Measurements from ENCODE around the gene XRCC1. TPM values are rescaled to one million over a fixed set of nuclear protein-coding genes. Genes with fewer than 3 reads are reported as not detected.
"Not testable (repeated sequence)": the region's sequence is repeated elsewhere in the genome, so short reads cannot be mapped to it uniquely, and the experiment has no call there.

The XRCC1 gene
- total and polyA plus RNA-seq, 8 donors: 25.2 to 70.0 (median 56.9) TPM

DNA sequence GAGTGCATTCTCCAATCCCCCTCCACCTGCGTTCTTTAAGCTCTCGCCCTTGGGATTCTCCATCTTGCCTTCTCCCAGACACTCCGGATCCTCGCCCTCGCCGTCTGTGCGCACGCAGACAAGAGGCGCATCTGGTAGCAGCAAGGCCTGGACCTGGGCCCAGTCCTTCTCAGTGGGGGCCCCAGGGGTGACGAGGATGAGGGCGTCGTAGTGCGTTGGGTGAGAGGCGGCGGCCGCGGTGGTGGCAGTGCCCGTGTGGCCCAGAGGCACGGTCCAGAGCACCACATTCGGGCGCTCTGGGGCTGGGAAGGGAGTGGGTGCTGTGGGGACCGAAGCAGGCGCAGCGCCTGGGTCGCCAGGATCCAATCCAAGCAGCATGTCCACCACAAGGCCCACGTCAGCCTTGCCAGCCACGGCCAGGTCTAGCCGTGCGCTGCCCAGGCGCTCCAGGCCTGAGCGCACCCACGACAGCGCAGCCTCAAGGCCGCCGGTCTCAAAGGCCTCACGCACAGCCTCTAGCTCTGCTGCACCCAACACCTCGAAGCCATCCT is 17.5 kb upstream of the XRCC1 start:
- H3K36me3 ChIP-seq: peaks cover 0 to 45% of the 10 kb centered on the region in 2 donors
- no peak overlapping the region for H3K4me3 ChIP-seq
- no peak for DNase-seq
- H3K27ac ChIP-seq: no peak overlapping the region
- H3K27me3 ChIP-seq: no peaks in the 10 kb centered on the region
- no peak for ATAC-seq
- TF ChIP-seq, protein P1, sequence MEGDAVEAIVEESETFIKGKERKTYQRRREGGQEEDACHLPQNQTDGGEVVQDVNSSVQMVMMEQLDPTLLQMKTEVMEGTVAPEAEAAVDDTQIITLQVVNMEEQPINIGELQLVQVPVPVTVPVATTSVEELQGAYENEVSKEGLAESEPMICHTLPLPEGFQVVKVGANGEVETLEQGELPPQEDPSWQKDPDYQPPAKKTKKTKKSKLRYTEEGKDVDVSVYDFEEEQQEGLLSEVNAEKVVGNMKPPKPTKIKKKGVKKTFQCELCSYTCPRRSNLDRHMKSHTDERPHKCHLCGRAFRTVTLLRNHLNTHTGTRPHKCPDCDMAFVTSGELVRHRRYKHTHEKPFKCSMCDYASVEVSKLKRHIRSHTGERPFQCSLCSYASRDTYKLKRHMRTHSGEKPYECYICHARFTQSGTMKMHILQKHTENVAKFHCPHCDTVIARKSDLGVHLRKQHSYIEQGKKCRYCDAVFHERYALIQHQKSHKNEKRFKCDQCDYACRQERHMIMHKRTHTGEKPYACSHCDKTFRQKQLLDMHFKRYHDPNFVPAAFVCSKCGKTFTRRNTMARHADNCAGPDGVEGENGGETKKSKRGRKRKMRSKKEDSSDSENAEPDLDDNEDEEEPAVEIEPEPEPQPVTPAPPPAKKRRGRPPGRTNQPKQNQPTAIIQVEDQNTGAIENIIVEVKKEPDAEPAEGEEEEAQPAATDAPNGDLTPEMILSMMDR (IDR thresholded peaks at IDR 0.05): no peak
- intact Hi-C loops (cut with DNase I): no loop called here
- no peaks in the 10 kb centered on the region for H3K9me3 ChIP-seq
- peaks cover 16 to 35% of the 10 kb centered on the region in 2 donors for H3K4me1 ChIP-seq

DNA sequence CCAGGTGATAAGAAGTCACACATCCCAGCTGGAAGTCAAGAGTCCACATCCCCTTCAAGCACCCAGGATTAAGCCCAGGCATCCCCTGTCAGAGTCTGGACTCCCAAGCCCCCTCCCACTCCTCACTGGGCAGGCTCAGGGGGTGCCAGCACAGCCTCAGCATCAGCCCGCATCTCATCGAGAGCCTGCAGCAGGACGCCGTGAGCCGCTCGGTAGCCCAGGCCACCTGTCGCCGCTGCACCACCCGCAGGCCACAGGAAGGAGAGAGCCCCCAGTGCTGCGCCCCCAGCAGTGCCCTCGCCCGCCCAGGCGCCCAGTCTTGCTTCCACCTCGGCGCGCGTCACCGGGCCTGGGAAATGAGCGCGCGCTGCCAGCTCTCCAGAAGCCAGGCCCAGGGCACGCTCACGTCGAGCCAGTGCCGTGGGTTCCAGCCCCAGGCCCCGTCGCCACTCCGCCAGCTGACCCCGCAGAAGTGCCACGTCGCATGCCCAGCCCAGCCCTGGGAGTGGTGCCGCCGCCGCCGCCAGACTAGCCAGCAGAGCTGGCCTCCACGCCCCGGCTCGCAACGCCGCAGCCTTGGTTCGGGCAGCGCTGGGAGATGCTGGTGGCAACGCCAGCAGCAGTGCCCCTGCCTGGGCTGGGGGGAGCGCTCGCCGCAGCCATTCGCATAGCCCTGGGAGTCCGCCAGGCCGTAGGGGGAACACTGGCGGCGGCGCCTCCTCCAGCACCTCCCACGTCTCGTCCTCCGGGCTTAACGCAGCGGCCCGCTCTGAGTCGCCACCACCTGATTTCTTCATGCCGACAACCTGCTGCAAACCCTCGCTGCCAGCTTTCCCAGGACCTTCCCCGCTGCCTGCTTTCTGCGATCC is 16.8 kb upstream of the XRCC1 start:
- Histone ChIP-seq H3K36me3 (peaks cover 0 to 45% of the 10 kb centered on the region in 2 donors), H3K27ac (no peak overlapping the region), H3K4me3 (no peak overlapping the region), H3K4me1 (peaks cover 13 to 28% of the 10 kb centered on the region in 2 donors), H3K27me3 (no peaks in the 10 kb centered on the region), H3K9me3 (no peaks in the 10 kb centered on the region)
- TF ChIP-seq, protein P1 (IDR thresholded peaks at IDR 0.05): no peak
- no peak for DNase-seq
- intact Hi-C loops (cut with DNase I): no loop called here
- no peak for ATAC-seq

DNA sequence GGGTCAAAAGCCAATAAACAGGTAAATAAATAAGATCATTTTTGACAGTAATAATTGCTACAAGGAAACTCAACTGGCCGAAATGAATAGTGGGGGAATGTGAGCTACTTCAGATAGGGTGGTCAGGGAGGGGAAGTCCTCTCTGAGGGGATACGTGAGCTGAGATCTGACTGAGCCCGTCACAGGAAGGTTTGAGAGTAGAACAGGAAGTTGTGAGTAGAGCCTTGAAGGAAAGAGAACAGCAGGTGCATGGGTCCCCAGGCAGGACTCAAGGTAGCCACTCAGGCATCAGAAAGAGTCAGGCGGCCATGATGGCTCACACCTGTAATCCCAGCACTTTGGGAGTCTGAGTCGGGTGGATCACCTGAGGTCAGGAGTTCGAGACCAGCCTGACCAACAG is 14.4 kb upstream of the XRCC1 start:
- DNase-seq: no peak
- peaks cover 9 to 13% of the 10 kb centered on the region in 2 donors for H3K4me1 ChIP-seq
- H3K36me3 ChIP-seq: peaks cover 0 to 57% of the 10 kb centered on the region in 2 donors
- no peaks in the 10 kb centered on the region for H3K27me3 ChIP-seq
- no peak overlapping the region for H3K27ac ChIP-seq
- no peak overlapping the region for H3K4me3 ChIP-seq
- intact Hi-C loops (cut with DNase I): no loop called here
- no peaks in the 10 kb centered on the region for H3K9me3 ChIP-seq
- no peak for ATAC-seq
- TF ChIP-seq, protein P1 (IDR thresholded peaks at IDR 0.05): no peak

DNA sequence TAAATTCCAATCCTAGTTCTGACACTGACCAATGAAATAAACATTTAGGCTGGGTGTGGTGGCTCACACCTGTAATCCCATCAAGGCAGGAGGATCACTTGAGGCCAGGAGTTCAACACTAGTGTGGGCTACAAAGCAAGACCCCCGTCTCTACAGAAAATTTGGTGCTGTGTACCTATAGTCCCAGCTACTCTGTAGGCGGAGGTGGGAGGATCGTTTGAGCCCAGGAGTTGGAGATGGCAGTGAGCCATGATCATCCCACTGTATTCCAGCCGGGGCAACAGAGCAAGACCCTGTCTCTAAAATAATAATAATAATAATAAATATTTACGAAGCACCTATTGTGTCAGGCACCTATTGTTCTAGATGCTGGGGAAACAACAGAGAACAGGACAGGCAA is 13.9 kb upstream of the XRCC1 start:
- Histone ChIP-seq H3K27me3 (no peaks in the 10 kb centered on the region), H3K4me1 (peaks cover 5 to 9% of the 10 kb centered on the region in 2 donors), H3K27ac (no peak overlapping the region), H3K36me3 (peaks cover 0 to 57% of the 10 kb centered on the region in 2 donors), H3K9me3 (no peaks in the 10 kb centered on the region), H3K4me3 (no peak overlapping the region)
- intact Hi-C loops (cut with DNase I): no loop called here
- TF ChIP-seq, protein P1 (IDR thresholded peaks at IDR 0.05): no peak
- DNase-seq (no peak), ATAC-seq (no peak)

DNA sequence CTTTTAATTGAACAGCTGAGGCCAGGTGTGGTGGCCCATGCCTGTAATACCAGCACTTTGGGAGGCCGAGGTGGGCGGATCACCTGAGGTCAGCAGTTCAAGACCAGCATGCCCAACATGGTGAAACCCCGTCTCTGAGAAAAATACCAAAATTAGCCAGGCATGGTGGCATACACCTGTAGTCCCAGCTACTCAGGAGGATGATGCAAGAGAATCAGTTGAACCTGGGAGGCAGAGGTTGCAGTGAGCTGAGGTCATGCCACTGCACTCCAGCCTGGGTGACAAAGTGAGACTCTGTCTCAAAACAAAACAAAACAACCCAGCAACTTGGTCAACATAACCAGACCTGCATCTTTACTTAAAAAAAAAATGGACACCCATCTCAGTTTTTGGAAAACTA is 11.7 kb upstream of the XRCC1 start:
- ATAC-seq: not testable (repeated sequence)

More for the DNA sequence above, 11.7 kb upstream of the XRCC1 start:
- H3K27ac ChIP-seq; H3K9me3 ChIP-seq; H3K4me3 ChIP-seq; H3K27me3 ChIP-seq; intact Hi-C loops (cut with DNase I); H3K4me1 ChIP-seq; DNase-seq: not testable (repeated sequence)
- H3K36me3 ChIP-seq: peaks cover 0 to 36% of the 10 kb centered on the region in 2 donors

All from left lung (tissue), 10 donors.